Fibroblast of the aortic adventitia (primary cell): ENCODE results near the gene GARNL3. TPM values are rescaled to one million over a fixed set of nuclear protein-coding genes. Genes with fewer than 3 reads are reported as not detected.

Experiments used
- DNase-seq: peaks from one replicate; pipeline ENCODE4 v3.0.0-alpha.2; 2010; ENCODE audit warnings: low read depth
- H3K4me3 ChIP-seq: 2 replicates; pipeline ENCODE4 v1.5.1; 2011; ENCODE audit warnings: low read depth, mild to moderate bottlenecking, control low read depth, low read length, moderate library complexity
- CTCF ChIP-seq: IDR thresholded peaks from 2 replicates; pipeline ENCODE4 v1.5.1; 2011; ENCODE audit warnings: mild to moderate bottlenecking, low read length, control low read depth, inconsistent platforms; ENCODE audit not compliant: insufficient read depth
- total RNA-seq: library from RNA; depleted of rRNA; stranded (reverse); fragments of >200 nt; gene quantifications from 2 replicates; pipeline ENCODE4 v1.2.3, GENCODE V29; 2012; ENCODE audit warnings: low replicate concordance

The GARNL3 gene
- total RNA-seq, 1 donor: 2.5 TPM

DNA sequence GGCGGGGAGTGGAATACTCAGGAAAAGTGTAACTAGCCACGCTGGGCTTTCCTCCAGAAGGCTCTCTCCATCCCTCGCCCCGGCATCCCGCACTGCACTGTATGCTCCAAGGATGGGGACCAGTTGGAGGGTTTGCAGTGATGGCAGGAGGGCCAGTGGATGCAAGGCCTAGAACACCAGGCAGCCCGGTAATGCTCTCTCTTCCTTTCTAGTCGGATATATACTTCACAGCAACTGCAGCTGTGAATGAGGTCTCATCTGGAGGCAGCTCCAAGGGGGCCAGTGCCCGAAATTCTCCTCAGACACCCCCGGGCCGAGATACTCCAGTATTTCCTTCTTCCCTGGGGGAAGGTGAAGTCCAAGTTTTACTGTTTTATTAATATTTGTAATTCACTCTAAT, 122.4 kb downstream of the GARNL3 start:
- TF ChIP-seq CTCF: no peak
- no peak overlapping the region for H3K4me3 ChIP-seq
- DNase-seq: no peak

DNA sequence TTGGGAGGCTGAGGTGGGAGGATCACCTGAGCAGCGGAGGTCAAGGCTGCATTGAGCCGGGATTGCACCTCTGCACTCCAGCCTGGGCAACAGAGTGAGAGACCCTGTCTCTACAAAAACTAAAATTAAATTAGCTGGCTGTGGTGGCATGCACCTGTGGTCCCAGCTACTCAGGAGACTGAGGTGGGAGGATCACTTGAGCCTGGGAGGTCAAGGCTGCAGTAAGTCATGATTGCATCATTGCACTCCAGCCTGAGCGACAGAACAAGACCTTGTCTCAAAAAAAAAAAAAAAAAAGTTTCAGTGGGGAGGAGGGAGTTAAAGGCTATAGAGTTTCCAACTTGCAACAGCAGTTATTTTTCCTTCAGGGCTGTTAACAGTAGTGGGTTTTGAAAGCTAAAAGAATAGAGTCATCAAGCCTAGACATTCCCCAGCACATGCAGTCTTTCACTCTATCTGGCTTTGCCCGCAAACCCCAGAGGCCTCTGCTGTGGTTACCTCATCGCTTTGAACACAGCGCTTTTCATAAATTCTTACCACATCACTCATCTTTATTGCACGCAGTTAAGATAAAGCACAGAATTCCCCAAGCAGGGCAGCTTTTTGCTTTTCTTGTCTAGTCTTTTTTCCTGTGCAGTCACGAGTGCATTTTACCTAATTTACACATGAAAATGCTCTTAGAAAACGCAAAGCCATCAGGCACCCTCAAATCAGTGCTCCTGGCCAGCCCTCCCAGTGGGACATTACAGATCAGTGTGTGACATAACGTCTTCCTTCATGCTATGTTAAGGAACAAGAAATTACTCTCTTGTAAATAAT, 123.7 kb downstream of the GARNL3 start:
- TF ChIP-seq CTCF: no peak
- H3K4me3 ChIP-seq: no peak overlapping the region
- peak; percentile 99 for DNase-seq

- H3K4me3 ChIP-seq: no peak overlapping the region
- peak; percentile 7 for DNase-seq
- no peak for TF ChIP-seq CTCF
Observed at GRCh38 chr9:127388856-127389238, 124.3 kb downstream of the GARNL3 start.

DNA sequence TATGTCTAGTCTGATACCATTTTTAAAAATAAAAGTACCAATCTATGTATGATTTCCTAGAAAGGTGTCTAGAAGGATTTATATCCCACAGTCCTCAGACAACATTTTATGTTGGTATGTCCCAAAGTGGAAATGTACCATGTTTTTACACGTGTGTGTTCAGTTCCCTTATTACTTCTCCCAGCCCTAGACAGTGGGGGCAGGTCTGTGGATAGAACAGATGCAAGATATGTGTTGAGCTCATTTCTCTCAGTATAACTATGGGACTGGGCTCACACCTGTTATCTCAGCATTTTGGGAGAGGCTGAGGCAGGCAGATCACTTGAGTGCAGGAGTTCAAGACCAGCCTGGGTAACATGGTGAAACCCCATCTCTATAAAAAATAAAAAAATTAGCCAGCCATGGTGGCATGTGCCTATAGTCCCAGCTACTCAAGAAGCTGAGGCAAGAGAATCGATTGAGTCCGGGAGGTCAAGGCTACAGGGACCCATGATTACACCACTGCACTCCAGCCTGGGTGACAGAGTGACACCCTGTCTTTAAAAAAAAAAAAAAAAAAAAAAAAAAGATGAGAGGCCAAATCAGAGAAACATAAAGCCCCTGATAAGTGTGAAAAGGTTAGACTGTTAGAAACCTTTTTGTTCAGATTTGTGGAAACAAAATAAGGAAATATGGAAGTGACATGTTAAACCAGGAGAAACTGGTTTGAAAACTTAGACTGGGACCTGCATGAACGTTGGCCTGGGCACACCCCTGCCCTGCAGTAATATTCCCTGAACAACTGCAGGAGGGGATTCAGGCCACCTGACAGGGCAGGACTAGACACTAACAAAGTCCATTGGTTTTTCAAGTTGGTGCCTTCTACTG, 125.0 kb downstream of the GARNL3 start:
- no peak for TF ChIP-seq CTCF
- DNase-seq: no peak
- no peak overlapping the region for H3K4me3 ChIP-seq

DNA sequence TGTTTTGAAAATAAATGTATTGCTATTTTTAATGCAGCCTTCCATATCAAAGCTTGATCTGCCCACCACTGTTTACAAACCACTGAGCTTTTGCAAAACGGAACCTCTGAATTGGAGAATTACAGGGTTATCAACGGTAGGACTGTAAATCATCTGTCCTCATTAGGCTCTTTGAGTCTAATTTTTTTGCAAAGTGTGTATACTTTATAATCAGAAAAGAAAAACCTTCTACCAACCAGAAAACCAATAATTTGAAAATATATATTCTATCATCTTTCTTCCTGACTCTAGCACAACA, 125.6 kb downstream of the GARNL3 start:
- no peak for DNase-seq
- TF ChIP-seq CTCF: no peak

DNA sequence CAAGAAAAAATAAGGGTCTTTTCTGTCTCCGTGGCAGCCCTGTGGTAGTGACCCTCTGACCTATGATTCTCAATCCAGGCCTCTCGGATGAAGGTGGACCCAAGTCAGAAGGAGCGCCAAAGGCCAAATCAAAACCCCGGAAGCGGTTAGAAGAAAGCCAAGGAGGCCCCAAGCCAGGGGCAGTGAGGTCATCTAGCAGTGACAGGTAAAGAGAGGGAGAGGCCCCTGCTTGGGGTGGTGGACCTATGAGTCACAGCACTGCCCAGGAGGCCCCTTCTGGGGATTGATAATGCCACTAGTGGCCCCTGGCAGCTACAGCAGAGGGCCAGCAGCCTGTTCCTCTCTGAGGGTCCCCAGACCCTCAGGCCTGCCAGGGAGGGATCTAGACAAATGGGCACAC, 126.0 kb downstream of the GARNL3 start:
- no peak overlapping the region for H3K4me3 ChIP-seq
- no peak for DNase-seq
- TF ChIP-seq CTCF: no peak

More for the DNA sequence above, 125.6 kb downstream of the GARNL3 start:
- H3K4me3 ChIP-seq: no peak overlapping the region
